ENCODE data around the gene SGK1. TPM values are rescaled to one million over a fixed set of nuclear protein-coding genes. Genes with fewer than 3 reads are reported as not detected.
"Not testable (repeated sequence)": the region's sequence is repeated elsewhere in the genome, so short reads cannot be mapped to it uniquely, and the experiment has no call there.

Gene SGK1
- total and polyA plus RNA-seq, 8 donors: 26.6 to 236 (median 82.1) TPM

DNA sequence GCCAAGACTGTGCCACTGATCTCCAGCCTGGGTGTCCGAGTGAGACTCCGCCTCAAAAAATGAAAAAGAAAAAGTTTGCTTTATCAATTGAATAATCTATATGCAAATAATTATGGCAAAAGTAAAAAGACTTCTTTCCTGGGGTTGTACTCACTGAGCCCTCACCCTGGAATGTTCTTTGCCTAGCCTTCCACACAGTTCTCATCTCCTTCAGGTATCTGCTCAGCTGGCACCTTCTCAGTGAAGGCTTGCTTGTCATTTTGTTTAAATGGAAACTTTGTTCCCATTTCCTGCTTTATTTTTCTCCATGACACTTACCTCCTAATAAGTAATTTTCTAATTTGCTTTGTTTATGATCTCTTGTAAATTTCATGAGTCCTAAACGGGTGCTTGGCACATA is 96.7 kb downstream of the SGK1 start:
- no peaks in the 10 kb centered on the region for H3K27me3 ChIP-seq
- H3K4me3 ChIP-seq: no peak overlapping the region
- no peaks in the 10 kb centered on the region for H3K9me3 ChIP-seq
- H3K36me3 ChIP-seq: no peaks in the 10 kb centered on the region
- no peak overlapping the region for H3K27ac ChIP-seq
- H3K4me1 ChIP-seq: peaks cover 3 to 16% of the 10 kb centered on the region in 2 donors
- no peak for DNase-seq
- TF ChIP-seq, protein P1, sequence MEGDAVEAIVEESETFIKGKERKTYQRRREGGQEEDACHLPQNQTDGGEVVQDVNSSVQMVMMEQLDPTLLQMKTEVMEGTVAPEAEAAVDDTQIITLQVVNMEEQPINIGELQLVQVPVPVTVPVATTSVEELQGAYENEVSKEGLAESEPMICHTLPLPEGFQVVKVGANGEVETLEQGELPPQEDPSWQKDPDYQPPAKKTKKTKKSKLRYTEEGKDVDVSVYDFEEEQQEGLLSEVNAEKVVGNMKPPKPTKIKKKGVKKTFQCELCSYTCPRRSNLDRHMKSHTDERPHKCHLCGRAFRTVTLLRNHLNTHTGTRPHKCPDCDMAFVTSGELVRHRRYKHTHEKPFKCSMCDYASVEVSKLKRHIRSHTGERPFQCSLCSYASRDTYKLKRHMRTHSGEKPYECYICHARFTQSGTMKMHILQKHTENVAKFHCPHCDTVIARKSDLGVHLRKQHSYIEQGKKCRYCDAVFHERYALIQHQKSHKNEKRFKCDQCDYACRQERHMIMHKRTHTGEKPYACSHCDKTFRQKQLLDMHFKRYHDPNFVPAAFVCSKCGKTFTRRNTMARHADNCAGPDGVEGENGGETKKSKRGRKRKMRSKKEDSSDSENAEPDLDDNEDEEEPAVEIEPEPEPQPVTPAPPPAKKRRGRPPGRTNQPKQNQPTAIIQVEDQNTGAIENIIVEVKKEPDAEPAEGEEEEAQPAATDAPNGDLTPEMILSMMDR (IDR thresholded peaks at IDR 0.05): no peak
- no peak for ATAC-seq
- intact Hi-C loops (cut with DNase I): no loop called here

DNA sequence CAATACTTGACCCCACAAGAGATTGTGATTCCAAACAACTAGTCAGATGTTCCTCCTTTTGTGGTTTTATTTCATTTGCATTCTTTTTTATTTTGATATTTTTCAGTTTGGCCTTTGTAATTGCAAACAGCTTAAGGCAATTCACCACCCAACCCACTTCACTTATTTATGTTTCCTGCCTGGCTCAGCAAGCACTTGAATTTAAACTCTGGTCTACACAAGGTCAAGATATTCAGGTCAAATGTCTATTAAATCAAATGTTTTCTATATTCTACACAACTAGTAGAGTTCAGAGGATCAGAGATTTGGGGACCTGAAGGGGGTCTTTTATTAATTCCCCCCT is 100.1 kb downstream of the SGK1 start:
- Histone ChIP-seq H3K27me3 (no peaks in the 10 kb centered on the region), H3K27ac (no peak overlapping the region), H3K36me3 (no peaks in the 10 kb centered on the region), H3K4me1 (peaks cover 3 to 21% of the 10 kb centered on the region in 2 donors), H3K4me3 (no peak overlapping the region), H3K9me3 (no peaks in the 10 kb centered on the region)
- ATAC-seq: peak; percentile 42
- TF ChIP-seq, protein P1 (IDR thresholded peaks at IDR 0.05): no peak
- intact Hi-C loops (cut with DNase I): no loop called here
- DNase-seq: no peak

DNA sequence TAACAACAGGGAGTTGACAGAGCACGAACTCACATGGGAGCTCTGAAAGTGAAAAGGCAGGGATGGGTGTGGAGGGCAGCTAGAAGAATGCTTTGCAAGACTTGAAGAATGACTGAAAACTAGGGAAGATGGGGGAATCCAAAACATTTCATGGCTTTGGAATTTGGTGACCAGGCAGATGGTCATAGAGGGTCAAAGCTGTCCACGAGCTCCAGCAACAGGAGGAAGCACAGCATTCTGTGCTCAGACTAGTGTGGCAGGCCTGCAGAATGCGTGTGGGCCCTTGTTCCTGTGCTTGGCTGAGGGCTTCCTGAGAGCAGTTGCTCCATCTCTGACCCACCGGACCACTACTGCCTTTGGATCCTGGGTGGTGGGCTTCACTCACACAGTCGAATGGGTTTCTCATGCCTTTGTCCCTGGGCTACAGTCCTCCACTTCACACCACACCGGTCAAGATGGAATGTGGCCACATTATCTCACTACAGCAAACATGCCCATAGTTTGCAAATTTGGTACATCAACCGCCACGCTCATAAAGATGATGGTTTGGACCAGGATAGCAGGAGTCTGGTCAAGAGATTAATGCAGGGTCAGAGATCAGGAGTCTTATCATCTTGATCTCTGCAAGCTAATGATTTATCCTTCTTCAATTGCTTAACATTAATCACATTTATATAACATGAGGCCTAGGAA is 100.7 kb downstream of the SGK1 start:
- H3K4me1 ChIP-seq: peaks cover 3 to 21% of the 10 kb centered on the region in 2 donors
- peak overlapping the region; percentile 13 to 73 for H3K27ac ChIP-seq
- ATAC-seq: peak; percentile 13
- TF ChIP-seq, protein P1 (IDR thresholded peaks at IDR 0.05): no peak
- no peak overlapping the region for H3K4me3 ChIP-seq
- no peaks in the 10 kb centered on the region for H3K36me3 ChIP-seq
- intact Hi-C loops (cut with DNase I): no loop called here
- no peak for DNase-seq
- no peaks in the 10 kb centered on the region for H3K27me3 ChIP-seq
- H3K9me3 ChIP-seq: no peaks in the 10 kb centered on the region

DNA sequence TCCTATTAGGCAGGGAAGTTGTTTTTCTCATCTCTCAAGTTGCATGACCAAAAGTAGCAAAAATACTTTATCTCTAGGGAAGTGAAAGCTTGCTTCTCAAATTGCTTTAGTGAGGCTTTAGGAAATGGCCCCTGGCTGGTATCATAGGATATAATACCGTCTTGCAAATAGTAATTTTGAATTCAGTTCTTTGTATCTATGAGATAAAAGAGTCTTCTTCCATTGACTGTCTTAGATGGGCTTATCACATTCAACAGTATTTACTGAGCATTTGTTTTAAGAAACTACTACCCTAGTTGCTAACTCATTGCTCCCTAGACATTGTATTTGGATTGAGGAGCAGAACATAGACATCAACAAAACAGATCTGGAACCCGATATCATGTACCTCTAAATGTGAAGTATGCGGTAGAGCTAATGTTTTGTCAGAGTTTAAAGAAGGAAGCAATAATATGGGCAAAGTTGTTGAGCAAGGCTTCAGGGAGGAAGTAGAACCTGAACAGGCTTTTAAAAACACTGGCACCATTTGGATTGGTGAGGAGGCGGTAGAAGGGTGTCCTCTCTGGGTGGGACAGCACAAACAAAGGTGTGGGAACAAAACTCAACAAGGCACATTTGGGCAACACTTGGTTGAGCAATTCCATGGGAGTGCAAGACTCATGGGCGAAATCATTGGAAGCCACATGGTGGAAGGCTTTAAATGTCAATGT is 101.5 kb downstream of the SGK1 start:
- TF ChIP-seq, protein P1 (IDR thresholded peaks at IDR 0.05): no peak
- H3K36me3 ChIP-seq: no peaks in the 10 kb centered on the region
- no peak overlapping the region for H3K4me3 ChIP-seq
- no peaks in the 10 kb centered on the region for H3K9me3 ChIP-seq
- peaks cover 3 to 21% of the 10 kb centered on the region in 2 donors for H3K4me1 ChIP-seq
- H3K27ac ChIP-seq: peak overlapping the region; percentile 13 to 73
- DNase-seq (no peak), ATAC-seq (peak; percentile 78)
- intact Hi-C loops (cut with DNase I): no loop called here
- no peaks in the 10 kb centered on the region for H3K27me3 ChIP-seq

DNA sequence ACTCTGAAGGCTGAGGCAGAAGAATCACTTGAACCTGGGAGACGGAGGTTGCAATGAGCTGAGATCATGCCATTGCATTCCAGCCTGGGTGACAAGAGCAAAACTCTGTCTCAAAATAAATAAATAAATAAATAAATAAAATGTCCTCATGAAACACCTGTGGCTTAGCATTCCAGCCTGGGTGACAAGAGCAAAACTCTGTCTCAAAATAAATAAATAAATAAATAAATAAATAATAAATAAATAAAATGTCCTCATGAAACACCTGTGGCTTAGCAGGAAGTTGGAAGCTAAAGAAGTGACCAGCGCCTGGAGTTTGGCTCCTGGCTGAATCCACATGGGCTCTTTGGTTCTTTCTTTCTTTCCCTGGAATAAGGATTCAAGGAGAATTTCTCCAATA is 104.5 kb downstream of the SGK1 start:
- H3K27ac ChIP-seq; intact Hi-C loops (cut with DNase I); DNase-seq; H3K9me3 ChIP-seq; H3K27me3 ChIP-seq; H3K4me3 ChIP-seq; H3K36me3 ChIP-seq; ATAC-seq: not testable (repeated sequence)
- peaks cover 3 to 21% of the 10 kb centered on the region in 2 donors for H3K4me1 ChIP-seq

All from left lung (tissue), 10 donors.